Natural killer cell (primary cell): ENCODE results near the gene ST6GALNAC6. TPM values are rescaled to one million over a fixed set of nuclear protein-coding genes. Genes with fewer than 3 reads are reported as not detected.
"Not testable (repeated sequence)": the region's sequence is repeated elsewhere in the genome, so short reads cannot be mapped to it uniquely, and the experiment has no call there.

ENCODE experiments used
- ATAC-seq, 3 donors: fragments of 150-1000 bp in 2 of 3; fragments of 200-7000 bp in 1 of 3; cut with Tn5 transposase; 1 replicate in 1 of 3; 2 replicates in 2 of 3; pipeline ENCODE4 v1.10.0; 2021; ENCODE audit warnings: mild to moderate bottlenecking in 2 of 3, moderate library complexity in 2 of 3
- DNase-seq, 2 donors: peaks; one replicate each; pipeline versions ENCODE4 v3.0.0 to v3.0.0-alpha.2; 2013 to 2021; ENCODE audit warnings: mixed read lengths in 1 of 2
- H3K27ac ChIP-seq: one replicate; pipeline ENCODE4 v1.5.1; 2013; ENCODE audit warnings: mild to moderate bottlenecking, low read length
- H3K27me3 ChIP-seq: one replicate; pipeline ENCODE4 v1.6.1; 2013; ENCODE audit warnings: low read length; ENCODE audit not compliant: control insufficient read depth, insufficient read depth
- H3K36me3 ChIP-seq: one replicate; pipeline ENCODE4 v1.6.1; 2013; ENCODE audit warnings: low read length; ENCODE audit not compliant: control insufficient read depth, insufficient read depth
- H3K4me1 ChIP-seq: one replicate; pipeline ENCODE4 v1.6.1; 2013; ENCODE audit warnings: low read length; ENCODE audit not compliant: control insufficient read depth, insufficient read depth
- H3K4me3 ChIP-seq: one replicate; pipeline ENCODE4 v1.5.1; 2013; ENCODE audit warnings: low read length
- H3K9me3 ChIP-seq: one replicate; pipeline ENCODE4 v1.6.1; 2013; ENCODE audit warnings: low read length; ENCODE audit not compliant: control insufficient read depth, insufficient read depth
- H3K27ac Mint-ChIP-seq, 2 donors: one replicate each; pipeline ENCODE4 v1.8.0; 2022; ENCODE audit warnings: mild to moderate bottlenecking in 2 of 2, mixed read lengths in 2 of 2, moderate library complexity in 1 of 2
- H3K27me3 Mint-ChIP-seq, 2 donors: one replicate each; pipeline ENCODE4 v1.8.0; 2022; ENCODE audit warnings: low read depth in 2 of 2, mixed read lengths in 2 of 2
- H3K36me3 Mint-ChIP-seq: one replicate; pipeline ENCODE4 v1.8.0; 2022; ENCODE audit warnings: mixed read lengths
- H3K4me1 Mint-ChIP-seq, 2 donors: one replicate each; pipeline ENCODE4 v1.8.0; 2022; ENCODE audit warnings: mixed read lengths in 2 of 2
- H3K4me3 Mint-ChIP-seq: one replicate; pipeline ENCODE4 v1.8.0; 2022; ENCODE audit warnings: mild to moderate bottlenecking, moderate library complexity, mixed read lengths
- H3K9me3 Mint-ChIP-seq, 2 donors: one replicate each; pipeline ENCODE4 v1.8.0; 2022; ENCODE audit warnings: mixed read lengths in 2 of 2
- CTCF ChIP-seq: fragments of 200-600 bp; IDR thresholded peaks from one replicate; pipeline ENCODE4 v1.8.0; 2022; ENCODE audit warnings: antibody characterized with exemption
- WGBS: methylation state at CpG from one replicate; pipeline ENCODE4 v1.1.7; 2013; ENCODE audit warnings: missing lambda C conversion rate; ENCODE audit not compliant: insufficient coverage; 5-methylcytosine and 5-hydroxymethylcytosine counted together
- intact Hi-C: fragments of 100-400 bp; cut with micrococcal nuclease; formaldehyde crosslinking; loops from one replicate; pipeline ENCODE4 v1.14.2; 2022
- total RNA-seq, 4 donors: library from RNA; stranded (reverse); fragments of 120-200 nt in 1 of 4; gene quantifications; one replicate each; pipeline versions ENCODE4 v1.2.3 to v1.2.4, GENCODE V29; 2013 to 2022

ST6GALNAC6 gene
- total RNA-seq, 3 donors from 2014 or later (not counting 1 experiment from before 2014, with no cell fraction given): 120 to 148 (median 127) TPM

DNA sequence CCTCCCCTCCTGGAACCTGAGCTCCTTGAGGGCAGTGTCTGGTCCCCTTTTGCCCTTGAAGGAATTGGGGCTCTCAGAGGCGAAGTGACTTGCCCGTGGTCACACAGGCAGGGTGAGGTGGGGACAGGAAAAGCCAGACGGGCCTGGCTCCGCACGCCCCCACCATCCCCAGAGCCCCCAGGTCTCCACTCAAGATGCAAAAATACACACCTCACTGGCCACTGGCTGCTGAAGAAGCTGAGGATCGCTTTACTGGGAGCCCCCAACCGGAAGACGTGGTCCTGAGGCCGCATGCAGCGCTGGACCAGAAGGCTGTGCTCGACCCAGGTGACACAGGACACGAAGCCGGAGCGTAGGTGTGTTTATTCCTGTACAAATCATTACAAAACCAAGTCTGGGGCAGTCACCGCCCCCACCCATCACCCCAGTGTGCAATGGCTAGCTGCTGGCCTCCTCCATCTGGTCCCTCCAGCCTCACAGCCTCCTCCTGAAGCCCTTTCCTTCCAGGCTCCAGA, 14.4 kb downstream of the ST6GALNAC6 start:
- Mint-ChIP-seq H3K9me3 (no peaks in the 10 kb centered on the region), H3K4me3 (no peak overlapping the region), H3K27ac (peak overlapping the region; percentile 75 to 80), H3K36me3 (no peaks in the 10 kb centered on the region), H3K27me3 (no peaks in the 10 kb centered on the region), H3K4me1 (peaks cover 12 to 32% of the 10 kb centered on the region in 2 donors)
- DNase-seq (no peak), ATAC-seq (no peak)
- Histone ChIP-seq H3K4me3 (no peak overlapping the region), H3K27ac (no peak overlapping the region), H3K9me3 (no peaks in the 10 kb centered on the region), H3K4me1 (peaks cover 18% of the 10 kb centered on the region), H3K36me3 (peaks cover 40% of the 10 kb centered on the region), H3K27me3 (no peaks in the 10 kb centered on the region)
- TF ChIP-seq CTCF: no peak
- WGBS: 64% methylated on average over 15 of the region's 15 CpGs
- intact Hi-C loops: no loop called here

- Mint-ChIP-seq H3K27ac (peak overlapping the region; percentile 75 to 80), H3K36me3 (no peaks in the 10 kb centered on the region), H3K4me1 (peaks cover 12 to 32% of the 10 kb centered on the region in 2 donors), H3K9me3 (no peaks in the 10 kb centered on the region), H3K27me3 (no peaks in the 10 kb centered on the region), H3K4me3 (no peak overlapping the region)
- DNase-seq: no peak
- peaks cover 18% of the 10 kb centered on the region for H3K4me1 ChIP-seq
- H3K9me3 ChIP-seq: no peaks in the 10 kb centered on the region
- no peak overlapping the region for H3K4me3 ChIP-seq
- no peak for TF ChIP-seq CTCF
- peak overlapping the region; percentile 16 for H3K27ac ChIP-seq
- intact Hi-C loops: no loop called here
- no peaks in the 10 kb centered on the region for H3K27me3 ChIP-seq
- ATAC-seq: peak in 2 of 3 donors; percentile 38 to 55
- H3K36me3 ChIP-seq: peaks cover 38% of the 10 kb centered on the region
- WGBS: 44% methylated on average over 11 of the region's 11 CpGs
These were observed 14.9 kb downstream of the ST6GALNAC6 start for GRCh38 chr9:127884427-127884911.

DNA sequence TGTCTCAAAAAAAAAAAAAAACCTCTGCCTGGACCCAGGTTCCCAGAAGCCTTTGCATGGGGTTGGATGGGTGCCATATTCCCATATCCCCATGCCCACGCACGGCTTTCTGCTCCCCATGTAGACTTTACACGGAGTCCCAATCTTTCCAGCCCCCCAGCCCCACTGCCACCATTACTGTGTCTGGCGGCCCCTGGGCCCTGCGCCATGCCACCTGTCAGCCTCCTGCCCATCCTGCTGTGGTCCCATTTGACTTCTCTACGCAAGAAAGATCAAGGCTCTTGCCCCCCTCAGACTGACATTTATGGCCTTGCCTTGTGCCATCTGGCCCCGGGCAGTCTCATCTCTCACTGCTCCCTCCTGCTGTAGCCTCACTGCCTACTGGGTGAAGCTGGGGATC, 15.4 kb downstream of the ST6GALNAC6 start:
- intact Hi-C loops: no loop called here
- H3K36me3 Mint-ChIP-seq: no peaks in the 10 kb centered on the region
- H3K9me3 Mint-ChIP-seq: no peaks in the 10 kb centered on the region
- no peak overlapping the region for H3K4me3 Mint-ChIP-seq
- H3K27me3 Mint-ChIP-seq: no peaks in the 10 kb centered on the region
- 92% methylated on average over 7 of the region's 7 CpGs for WGBS
- TF ChIP-seq CTCF: no peak
- DNase-seq: no peak
- peaks cover 12 to 32% of the 10 kb centered on the region in 2 donors for H3K4me1 Mint-ChIP-seq
- no peaks in the 10 kb centered on the region for H3K9me3 ChIP-seq
- peaks cover 38% of the 10 kb centered on the region for H3K36me3 ChIP-seq
- no peaks in the 10 kb centered on the region for H3K27me3 ChIP-seq
- H3K4me1 ChIP-seq: peaks cover 18% of the 10 kb centered on the region
- H3K27ac Mint-ChIP-seq: peak overlapping the region; percentile 75 to 80
- no peak for ATAC-seq
- no peak overlapping the region for H3K4me3 ChIP-seq
- H3K27ac ChIP-seq: peak overlapping the region; percentile 16

DNA sequence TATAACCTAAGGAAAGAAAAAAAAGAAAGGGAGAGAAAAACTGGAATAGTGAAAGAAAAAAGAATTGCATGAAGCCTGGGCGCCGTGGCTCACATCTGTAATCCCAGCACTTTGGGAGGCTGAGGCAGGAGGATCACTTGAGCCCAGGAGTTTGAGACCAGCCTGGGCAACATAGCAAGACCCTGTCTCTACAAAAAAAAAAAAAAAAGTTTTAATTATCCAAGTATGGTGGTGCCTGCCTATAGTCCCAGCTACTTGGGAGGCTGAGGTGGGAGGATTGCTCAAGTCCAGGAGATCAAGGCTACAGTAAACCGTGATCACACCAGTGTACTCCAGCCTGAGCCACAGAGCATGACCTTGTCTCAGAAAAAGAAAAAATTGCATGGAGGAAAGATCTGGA, 17.7 kb downstream of the ST6GALNAC6 start:
- Histone ChIP-seq H3K36me3 (peaks cover 22% of the 10 kb centered on the region), H3K4me1 (peaks cover 25% of the 10 kb centered on the region)
- DNase-seq, H3K27me3 Mint-ChIP-seq, ATAC-seq, H3K4me3 ChIP-seq, H3K9me3 ChIP-seq, H3K36me3 Mint-ChIP-seq, H3K4me3 Mint-ChIP-seq, H3K27me3 ChIP-seq, intact Hi-C loops, H3K27ac ChIP-seq, H3K9me3 Mint-ChIP-seq: not testable (repeated sequence)
- Mint-ChIP-seq H3K4me1 (peaks cover 20 to 34% of the 10 kb centered on the region in 2 donors), H3K27ac (peak overlapping the region in 1 of 2 donors; percentile 51)
- WGBS: 77% methylated on average over 3 of the region's 3 CpGs
